ENCODE results near the gene AMPH.
A peak's percentile ranks its signal among the peaks of the same experiment; 100 is the strongest.
"Not testable (repeated sequence)": the region's sequence is repeated elsewhere in the genome, so short reads cannot be mapped to it uniquely, and the experiment has no call there.

The AMPH gene

GRCh38 chr7:38628630-38629385 is 2.4 kb downstream of the AMPH start:
- no peak for DNase-seq (ENCODE audit: low spot score)

- DNase-seq (ENCODE audit: low spot score): no peak
Observed at GRCh38 chr7:38625866-38626265, 5.3 kb downstream of the AMPH start.

- DNase-seq (ENCODE audit: low spot score): no peak
Observed at GRCh38 chr7:38615665-38616064, 15.5 kb downstream of the AMPH start.

- no peak for DNase-seq (ENCODE audit: low spot score)
Observed at GRCh38 chr7:38607466-38607865, 23.7 kb downstream of the AMPH start.

- DNase-seq (ENCODE audit: low spot score): no peak
Observed at GRCh38 chr7:38600741-38601140, 30.4 kb downstream of the AMPH start.

- DNase-seq (ENCODE audit: low spot score): no peak
Observed at GRCh38 chr7:38594949-38595348, 36.2 kb downstream of the AMPH start.

GRCh38 chr7:38592737-38593288 is 38.4 kb downstream of the AMPH start:
- DNase-seq (ENCODE audit: low spot score): no peak

- no peak for DNase-seq (ENCODE audit: low spot score)
Observed at GRCh38 chr7:38585572-38586354, 45.4 kb downstream of the AMPH start.

- peak; percentile 12 for DNase-seq (ENCODE audit: low spot score)
Observed at GRCh38 chr7:38584443-38585210, 46.5 kb downstream of the AMPH start.

- DNase-seq (ENCODE audit: low spot score): no peak
Observed at GRCh38 chr7:38580485-38580884, 50.7 kb downstream of the AMPH start.

GRCh38 chr7:38574086-38574485 is 57.1 kb downstream of the AMPH start:
- no peak for DNase-seq (ENCODE audit: low spot score)

- not testable (repeated sequence) for DNase-seq (ENCODE audit: low spot score)
Observed at GRCh38 chr7:38571620-38572019, 59.6 kb downstream of the AMPH start.

- no peak for DNase-seq (ENCODE audit: low spot score)
Observed at GRCh38 chr7:38568497-38568896, 62.7 kb downstream of the AMPH start.

GRCh38 chr7:38565289-38565688 is 65.9 kb downstream of the AMPH start:
- no peak for DNase-seq (ENCODE audit: low spot score)

GRCh38 chr7:38563741-38564140 is 67.4 kb downstream of the AMPH start:
- no peak for DNase-seq (ENCODE audit: low spot score)

- DNase-seq (ENCODE audit: low spot score): no peak
Observed at GRCh38 chr7:38561166-38561565, 70.0 kb downstream of the AMPH start.

GRCh38 chr7:38558761-38559345 is 72.3 kb downstream of the AMPH start:
- no peak for DNase-seq (ENCODE audit: low spot score)

- DNase-seq (ENCODE audit: low spot score): no peak
Observed at GRCh38 chr7:38554586-38554985, 76.6 kb downstream of the AMPH start.

- DNase-seq (ENCODE audit: low spot score): no peak
Observed at GRCh38 chr7:38550836-38551235, 80.3 kb downstream of the AMPH start.

- DNase-seq (ENCODE audit: low spot score): no peak
Observed at GRCh38 chr7:38548605-38549004, 82.6 kb downstream of the AMPH start.

GRCh38 chr7:38546763-38547162 is 84.4 kb downstream of the AMPH start:
- DNase-seq (ENCODE audit: low spot score): no peak

GRCh38 chr7:38545977-38546376 is 85.2 kb downstream of the AMPH start:
- DNase-seq (ENCODE audit: low spot score): no peak
